HG02943 (cell line): ENCODE data around the gene SLC1A3.
"Not testable (repeated sequence)": the region's sequence is repeated elsewhere in the genome, so short reads cannot be mapped to it uniquely, and the experiment has no call there.

Experiments used
- ATAC-seq: cut with Tn5 transposase; IDR thresholded peaks from one replicate; pipeline ENCODE4 v1.9.1; 2021; ENCODE audit warnings: mild to moderate bottlenecking, low read depth, moderate library complexity; ENCODE audit not compliant: unreplicated experiment

Gene SLC1A3

DNA sequence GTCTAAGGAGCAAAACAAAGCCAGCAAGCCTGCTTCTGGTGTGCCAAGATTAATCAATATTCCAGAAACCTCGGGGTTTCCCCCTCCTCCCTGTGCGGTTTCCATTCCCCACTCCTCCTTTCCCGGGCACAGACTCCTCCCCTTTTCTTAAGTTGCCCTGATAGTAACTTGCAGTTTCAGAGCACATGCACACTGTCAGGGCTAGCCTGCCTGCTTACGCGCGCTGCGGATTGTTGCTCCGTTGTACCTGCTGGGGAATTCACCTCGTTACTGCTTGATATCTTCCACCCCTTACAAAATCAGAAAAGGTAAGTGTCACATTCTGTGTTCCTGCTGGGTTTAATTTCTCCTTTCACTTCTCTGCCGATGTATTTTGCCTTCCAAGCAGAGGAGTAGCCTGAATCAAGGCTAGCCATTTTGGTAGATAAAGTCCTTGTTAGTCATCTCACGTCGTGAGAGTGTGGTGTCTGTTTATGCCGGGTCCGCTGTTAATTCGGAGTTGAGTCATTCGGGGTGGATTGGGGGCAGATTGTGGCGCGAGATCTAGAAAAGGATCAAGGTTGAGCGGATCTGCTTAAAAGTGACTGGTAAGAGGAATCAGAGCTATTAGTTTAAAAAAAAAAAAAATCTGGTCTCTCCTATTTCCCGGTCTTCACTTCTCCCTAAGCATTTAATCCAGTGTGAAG is at the start of gene SLC1A3:
TSS of gene SLC1A3 (plus strand) at position 179 of the 686 bp plus-strand sequence. CDS start 1,818 bp downstream, outside the sequence.
- peak; percentile 85 for ATAC-seq

DNA sequence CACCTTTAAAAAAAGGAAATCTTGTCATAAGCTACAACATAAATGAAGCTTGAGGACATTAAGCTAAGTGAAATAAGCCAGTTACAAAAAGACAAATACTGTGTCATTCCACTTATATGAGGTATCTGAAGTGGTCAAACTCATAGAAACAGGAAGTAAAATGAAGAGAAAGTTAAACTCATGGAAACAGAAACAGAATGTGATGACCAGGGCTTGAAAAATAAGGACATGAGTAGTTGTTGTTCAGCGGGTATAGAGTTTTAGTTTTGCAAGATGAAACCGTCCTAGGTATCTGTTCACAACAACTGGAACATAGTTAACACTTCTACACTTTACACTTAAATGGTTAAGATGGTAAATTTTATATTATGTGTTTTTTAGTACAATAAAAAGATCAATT is 47.8 kb upstream of the SLC1A3 start:
- no peak for ATAC-seq

DNA sequence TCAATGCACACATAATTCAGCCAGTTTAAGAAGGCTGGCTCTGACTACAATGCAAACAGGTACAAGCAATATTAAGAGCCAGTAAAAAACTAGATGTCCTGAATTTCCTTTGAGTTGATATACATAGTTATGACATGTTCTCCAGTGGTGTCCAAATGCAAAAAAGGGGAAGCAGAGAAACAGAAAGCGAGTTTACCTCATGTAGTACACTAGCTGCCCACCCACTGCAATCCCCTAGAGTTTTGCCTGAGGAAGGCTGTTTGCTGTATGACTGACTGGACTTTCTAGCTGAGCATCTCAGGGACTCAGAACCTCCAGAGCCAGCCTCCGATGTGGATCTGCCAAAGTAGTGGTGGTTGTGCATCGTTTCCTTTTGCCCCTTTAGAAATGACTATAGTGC is 44.8 kb upstream of the SLC1A3 start:
- no peak for ATAC-seq

DNA sequence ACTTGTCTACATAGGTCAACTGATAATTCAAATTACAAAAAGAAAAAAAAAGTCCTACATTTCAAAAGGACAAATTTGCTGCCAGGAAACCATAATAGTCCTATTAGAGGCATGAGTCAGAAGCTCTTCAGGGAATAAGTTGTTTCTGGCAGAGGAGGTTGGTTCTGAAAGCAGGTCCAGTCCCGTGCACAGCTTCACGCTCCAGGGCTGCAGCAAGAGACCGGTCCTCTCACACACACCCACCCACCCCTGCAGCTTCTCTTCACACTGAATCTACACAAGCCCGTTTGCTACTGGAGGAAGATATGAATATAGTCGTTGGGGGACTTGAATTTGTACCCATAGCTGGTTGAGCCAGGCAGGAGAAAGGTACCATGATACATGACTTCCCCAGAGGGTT is 36.9 kb upstream of the SLC1A3 start:
- ATAC-seq, result no peak

DNA sequence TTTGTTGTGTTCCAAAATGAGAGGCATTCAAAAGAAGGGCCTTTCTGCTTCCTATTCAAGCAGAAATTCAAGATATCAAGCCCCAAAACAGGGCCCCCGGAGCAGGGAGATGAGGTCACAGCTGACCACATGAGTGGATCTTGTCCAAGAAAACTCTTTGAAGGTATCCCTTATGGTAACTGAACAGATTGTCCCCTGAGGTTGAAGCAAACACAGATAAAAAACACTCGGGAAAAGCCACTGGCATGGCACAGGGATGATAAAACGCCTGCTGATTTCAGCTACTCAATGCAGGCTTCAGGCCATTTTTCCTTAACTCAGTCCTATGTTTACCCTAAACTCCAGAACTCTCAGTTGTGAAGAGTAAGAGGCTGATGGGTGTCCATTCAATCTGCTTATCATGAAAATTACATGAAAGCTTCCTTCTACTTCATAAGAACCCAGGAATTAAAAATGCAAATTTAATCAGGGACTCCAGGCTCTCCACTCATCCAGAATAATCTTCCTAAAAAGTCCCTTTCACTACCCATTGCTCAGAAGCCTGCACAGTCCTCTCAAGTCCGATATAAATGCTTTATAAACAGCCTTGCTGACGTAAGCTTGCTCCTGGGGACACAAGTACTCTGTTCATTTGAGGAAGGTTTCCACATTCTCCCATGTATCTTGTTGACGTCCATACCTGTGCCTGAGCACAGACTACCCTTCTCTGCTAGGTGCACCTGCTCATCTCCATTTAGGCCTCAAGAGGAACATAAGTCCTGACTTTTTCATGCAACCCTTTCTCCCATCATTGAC is 35.9 kb upstream of the SLC1A3 start:
- no peak for ATAC-seq

DNA sequence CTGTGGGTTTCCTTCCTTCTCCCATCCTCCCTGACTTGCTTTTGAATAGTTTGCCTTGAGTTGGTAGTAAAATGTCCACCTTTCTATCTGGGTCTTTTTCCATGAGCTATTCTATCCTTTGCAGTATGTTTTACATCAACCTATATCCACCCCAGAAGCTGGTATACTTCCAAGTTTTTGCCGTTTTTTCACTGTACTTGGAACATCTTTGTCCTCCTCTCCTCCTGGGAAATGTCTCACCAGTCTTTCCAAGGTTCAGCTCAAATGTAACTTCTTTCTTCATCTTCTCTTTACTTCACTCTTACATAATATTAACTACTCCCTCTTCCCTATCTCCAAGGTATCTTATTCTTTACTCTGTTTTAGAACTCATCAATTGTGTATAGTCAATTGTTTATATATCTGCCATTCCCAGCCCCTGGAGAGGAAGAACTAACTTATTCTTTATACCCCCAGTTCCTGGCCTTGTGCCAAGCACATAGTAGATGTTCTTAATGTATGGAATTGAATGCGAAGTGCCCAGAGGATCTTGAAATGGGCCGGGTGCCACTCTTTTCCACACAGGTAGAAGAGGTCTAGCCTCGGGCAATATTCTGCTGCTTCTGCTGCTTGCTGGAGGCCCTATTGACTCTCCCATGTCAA is 34.9 kb upstream of the SLC1A3 start:
- no peak for ATAC-seq

DNA sequence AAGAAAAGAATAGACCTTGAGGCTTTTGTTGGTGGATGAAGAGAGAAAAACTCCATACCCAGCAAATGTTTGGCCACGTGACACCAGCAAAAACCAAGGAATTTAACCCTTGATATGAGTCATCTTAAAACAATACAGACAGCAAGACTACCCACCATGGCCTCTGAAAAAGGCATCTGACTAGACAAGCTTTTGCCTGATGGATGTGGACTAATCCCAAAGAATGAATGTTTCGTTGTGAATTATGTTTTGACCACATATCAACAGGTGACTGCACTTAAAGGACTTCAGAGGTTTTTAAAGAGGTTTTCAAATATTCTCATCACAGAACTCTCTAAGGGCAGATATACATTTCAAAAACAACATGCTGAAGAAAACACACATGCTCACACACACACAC is 33.0 kb upstream of the SLC1A3 start:
- no peak for ATAC-seq

DNA sequence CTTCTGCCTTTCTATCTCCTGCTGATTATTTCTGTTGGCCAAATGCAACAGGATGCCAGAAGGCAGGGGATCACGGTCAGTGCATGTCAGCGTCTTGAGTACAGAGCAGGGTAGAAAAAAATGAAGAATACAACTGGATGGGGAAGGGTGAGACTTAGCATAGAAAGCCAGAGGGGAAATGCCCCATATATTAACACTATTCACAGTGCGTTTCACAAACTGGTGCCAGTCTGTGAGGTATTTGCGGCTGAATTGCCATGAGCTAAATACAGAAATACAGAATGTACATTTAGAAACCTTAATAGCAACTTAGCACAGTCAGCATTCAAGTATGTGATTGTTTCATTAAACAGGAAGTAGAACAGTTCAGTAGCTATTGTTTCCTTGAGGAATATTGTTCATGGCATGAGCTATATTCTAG is 31.0 kb upstream of the SLC1A3 start:
- ATAC-seq, result no peak

DNA sequence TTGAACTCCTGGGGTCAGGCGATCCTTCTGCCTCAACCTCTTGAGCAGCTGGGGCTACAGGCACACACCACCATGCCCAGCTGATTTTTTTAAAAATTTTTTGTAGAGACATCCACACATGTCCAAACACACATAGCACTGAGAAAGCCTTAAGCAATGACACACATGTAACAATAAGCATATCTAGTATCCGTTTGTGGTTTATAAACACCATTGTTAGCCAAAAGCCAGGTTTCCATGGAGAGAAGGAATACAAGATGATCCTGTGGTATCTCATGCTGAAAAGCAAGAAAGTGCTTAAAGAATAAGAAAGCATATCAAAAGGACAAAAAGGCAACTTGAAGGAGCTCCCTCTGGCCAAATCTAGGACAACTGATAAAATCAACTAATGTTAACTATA is 29.7 kb upstream of the SLC1A3 start:
- ATAC-seq, result no peak

DNA sequence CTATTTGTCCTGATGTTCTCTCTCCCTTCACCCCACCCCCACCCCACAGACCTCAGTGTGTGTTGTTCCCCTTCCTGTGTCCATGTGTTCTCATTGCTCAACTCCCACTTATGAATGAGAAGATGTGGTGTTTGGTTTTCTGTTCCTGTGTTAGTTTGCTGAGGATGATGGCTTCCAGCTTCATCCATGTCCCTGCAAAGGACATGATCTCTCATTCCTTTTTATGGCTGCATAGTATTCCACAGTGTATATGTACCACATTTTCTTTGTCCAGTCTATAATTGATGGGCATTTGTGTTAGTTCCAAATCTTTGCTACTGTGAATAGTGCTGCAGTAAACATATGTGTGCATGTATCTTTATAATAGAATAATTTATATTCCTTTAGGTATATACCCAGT is 26.5 kb upstream of the SLC1A3 start:
- ATAC-seq, result not testable (repeated sequence)

DNA sequence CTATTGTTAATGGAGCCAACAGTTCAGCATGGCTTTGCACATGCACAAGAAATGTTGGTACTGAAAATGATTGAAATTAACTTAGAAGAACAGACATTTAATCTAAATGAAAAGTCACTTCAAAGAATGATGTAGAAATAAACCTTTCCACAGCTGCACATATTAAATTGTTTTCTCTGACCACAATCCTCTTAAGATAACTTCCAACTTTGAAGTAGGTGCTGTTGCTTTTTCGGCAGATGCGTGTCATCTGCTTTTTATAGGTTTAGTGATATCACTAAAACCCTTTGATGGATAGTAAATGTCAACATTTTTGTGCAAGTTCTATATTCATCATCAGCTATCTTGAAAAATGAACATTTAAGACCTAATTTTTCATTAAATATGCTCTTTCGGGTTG is 25.3 kb upstream of the SLC1A3 start:
- ATAC-seq, result no peak

DNA sequence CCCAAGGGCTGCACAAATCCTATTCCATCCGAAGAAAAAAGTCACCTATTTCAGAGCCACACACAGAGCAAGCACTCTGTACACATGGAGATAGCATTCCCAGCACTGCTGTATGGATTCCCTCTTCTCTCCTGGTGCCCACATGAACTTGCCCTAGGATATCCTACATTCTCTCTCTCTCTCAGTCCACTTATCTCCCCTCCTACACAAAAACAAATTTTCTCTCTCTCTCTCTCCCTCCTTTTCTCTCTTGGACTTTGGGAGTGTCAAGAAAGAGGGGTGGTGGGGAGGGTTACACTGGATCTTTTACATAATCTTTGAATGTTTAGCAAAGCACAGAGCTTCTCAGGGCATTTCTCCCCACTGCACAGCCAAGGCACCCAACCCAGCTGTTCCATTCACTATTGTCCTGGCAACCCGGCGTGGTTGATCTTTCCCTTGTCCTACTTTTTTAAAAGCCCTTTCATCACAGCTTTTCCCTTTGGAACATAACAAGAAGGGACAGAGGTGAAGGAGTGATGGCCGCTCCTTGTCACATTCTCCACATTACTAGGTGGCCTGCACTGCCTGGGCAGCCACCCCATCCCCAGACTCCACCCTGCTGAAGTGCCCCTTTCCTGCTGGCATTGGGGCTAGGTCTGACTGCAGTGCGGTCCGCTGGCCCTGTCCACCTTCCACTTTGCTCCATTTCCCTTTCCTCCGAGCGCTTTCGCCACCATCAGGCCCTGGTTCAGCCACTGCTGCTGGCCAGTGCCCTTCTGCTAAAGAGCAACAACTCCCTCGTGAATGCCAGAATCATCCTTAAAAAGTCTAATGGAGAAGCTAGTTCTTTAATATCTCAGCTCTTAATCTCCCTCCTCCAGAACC is 22.2 kb upstream of the SLC1A3 start:
- ATAC-seq, result no peak

DNA sequence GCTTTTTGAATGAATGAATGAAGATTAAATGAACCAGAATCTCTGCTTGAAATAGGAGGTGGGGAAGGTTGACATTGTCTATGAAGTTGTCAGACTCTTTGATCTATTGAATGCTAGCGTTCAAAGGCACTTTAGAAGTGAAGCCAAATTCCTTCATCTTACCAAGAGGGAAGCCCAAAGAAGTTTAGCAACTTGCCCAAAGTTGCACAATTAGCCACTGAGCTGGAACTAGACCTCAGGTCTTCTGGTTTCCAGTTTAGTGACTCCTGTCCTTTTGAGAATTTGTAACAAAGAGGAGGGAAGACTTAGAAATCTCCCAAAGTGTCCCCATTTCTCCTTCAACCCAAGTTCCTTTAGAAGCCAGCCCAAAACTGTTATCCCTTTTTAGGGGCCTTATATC is 20.7 kb upstream of the SLC1A3 start:
- no peak for ATAC-seq

DNA sequence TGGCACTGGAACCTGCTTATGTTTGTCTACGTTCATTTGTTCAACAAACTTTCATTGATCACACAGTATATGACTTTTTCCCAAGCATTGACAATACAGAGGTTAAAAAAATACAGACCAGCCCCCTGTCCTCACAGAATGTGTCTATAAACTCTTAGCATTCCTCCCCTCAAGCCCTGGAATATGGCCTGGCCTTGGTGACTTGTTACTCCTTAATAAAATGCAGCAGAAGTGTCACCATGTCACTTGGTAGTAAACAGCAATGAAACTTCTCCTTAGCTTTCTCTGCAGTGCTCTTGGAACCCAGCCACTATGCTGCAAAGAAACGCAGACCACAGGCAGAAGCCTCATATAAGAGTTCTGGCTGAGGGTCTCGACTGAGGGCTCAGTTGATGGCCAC is 19.1 kb upstream of the SLC1A3 start:
- no peak for ATAC-seq

DNA sequence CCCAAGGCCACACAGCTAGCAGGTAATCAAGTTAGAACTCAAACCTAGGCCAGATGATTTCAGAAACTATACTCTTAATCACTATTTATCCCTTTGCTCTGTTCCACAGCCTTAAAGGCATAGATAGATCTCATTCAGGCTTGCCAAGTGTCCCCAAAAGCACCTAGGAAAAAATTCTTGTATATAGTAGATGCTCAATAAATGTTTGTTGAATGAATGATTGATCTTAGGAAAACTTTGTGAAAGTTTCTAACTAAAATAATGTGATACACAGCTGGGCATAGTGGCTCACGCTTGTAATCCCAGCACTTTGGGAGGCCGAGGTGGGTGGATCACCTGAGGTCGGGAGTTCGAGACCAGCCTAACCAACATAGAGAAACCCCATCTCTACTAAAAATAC is 16.7 kb upstream of the SLC1A3 start:
- ATAC-seq, result not testable (repeated sequence)

DNA sequence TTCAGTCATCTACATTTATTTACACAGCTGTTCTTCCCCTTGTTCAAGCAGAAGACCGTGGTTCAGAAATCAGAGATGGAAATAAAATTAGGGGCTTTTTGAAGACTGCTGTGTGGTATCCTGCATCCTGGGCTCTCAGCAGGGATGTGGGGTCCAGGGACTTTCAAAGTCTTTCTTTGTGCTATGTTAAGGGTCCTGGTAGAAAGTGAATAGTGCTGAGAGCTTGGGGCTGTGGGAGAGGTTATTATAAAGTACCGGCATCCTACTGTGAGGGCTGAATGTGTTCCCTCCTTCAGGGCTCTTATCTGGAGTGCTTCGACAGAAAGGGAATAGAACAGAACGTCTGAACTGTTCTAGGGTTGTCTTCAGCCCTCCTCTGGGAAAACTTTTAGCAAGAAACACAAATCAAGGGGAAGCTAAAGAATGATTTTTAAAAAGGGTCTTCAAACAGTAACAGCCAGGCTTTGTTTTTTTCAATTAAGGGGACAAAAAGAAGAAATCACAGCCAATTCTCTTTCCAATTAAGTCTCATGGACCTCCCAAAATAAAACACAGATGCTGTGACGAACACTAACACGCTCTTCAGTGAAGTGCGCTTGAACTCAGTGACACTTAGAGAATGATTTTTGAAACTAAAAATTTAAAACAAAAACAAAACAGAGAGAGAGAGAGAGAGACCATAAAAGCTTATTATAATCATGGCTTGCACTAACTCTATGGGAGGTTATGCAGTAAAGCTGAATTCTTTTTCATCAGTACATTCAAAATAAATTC is 15.7 kb upstream of the SLC1A3 start:
- ATAC-seq, result no peak

DNA sequence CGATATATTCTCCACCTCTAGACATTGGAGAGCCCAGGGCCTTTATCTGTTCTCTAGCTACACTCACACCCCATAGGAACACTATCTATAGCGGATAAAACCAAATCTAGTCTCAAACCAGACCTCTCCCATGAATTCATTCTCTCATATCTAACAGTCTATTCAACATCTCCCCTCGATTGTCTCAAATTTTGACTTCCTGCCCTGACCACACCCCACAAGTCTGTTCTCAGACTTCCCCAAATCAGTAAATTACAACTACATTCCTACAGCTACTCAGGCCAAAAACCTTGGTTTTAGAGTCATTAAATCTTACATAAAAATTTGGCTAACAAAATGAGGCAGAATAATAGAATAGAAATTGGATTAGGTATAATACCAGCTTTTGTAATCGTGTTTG is 12.5 kb upstream of the SLC1A3 start:
- no peak for ATAC-seq

DNA sequence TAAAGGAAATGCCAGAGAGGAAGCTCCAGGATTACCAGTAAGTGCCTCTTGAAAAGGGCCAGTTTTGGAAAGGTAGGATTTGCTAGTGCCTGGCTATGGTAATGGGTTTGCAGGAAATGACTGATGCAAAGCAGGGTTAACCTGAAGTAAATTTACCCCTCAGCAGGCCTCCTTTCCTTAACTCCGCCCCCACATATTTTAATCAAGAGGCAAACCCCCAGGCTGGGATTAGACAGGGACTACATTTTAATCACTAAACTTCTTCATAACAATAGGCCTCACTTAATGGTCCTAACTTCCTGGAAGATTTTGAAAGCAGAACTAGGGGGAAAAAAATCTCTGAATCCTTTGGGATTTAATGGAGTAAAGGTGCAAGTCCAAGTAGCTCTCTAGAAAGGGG is 10.2 kb upstream of the SLC1A3 start:
- ATAC-seq, result no peak

DNA sequence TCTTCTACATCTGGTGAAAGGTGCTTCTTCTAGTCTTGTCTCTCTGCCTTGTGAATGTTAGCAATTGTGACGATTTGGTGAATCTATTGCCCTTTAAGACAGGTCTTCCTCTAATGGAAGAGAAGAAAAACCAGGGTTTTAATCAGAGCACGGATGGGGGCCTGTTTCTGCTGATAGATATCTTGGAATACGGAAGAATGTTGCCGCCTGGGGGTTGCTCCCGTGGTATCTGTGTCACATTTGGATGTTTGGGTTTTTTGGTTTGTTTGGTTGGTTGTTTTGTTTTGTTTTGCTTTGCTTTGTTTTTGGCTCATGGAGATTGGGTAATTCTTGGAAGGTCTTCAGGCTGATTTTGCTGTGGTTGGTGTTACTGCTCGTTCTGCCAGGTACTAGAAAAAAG is 9.7 kb upstream of the SLC1A3 start:
- ATAC-seq, result no peak

DNA sequence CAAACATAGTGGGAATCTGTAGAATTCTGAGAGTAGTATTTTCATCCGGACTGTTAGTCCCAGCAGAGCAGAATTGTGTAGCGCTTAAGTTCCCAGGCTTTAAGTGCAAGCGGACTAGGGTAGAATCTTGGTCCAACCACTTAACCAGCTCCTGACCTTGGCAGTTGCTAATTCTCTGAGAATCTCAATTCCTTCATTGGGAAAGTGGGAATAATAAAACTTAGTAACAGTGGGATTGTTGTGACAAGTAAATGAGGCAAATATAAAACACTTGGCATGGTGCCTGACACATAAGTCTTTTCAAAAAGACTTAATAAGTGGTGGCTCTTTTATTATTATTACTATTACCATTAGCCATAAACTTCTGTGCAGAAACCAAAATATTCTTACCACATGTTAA is 8.4 kb upstream of the SLC1A3 start:
- no peak for ATAC-seq
